ENCODE results near the gene SIGLEC12. TPM values are rescaled to one million over a fixed set of nuclear protein-coding genes. Genes with fewer than 3 reads are reported as not detected.
"Not testable (repeated sequence)": the region's sequence is repeated elsewhere in the genome, so short reads cannot be mapped to it uniquely, and the experiment has no call there.

The SIGLEC12 gene
- total and polyA plus RNA-seq, 2 donors (not counting 3 experiments of a cell fraction or from before 2014, with no cell fraction given), result not detected

- Histone ChIP-seq H3K27me3 (ENCODE audit: control insufficient read depth in 2 of 2, insufficient read depth in 2 of 2, low read length in 2 of 2) (no peaks in the 10 kb centered on the region), H3K9ac (replicated peaks; ENCODE audit: extremely low read depth, insufficient read depth, low read length) (no peak overlapping the region), H3K36me3 (ENCODE audit: control insufficient read depth in 2 of 2, extremely low read depth in 1 of 2, insufficient read depth in 2 of 2, low read length in 2 of 2) (no peaks in the 10 kb centered on the region), H3K4me3 (replicated peaks in 1 of 3; ENCODE audit: insufficient read depth in 1 of 3, low read depth in 1 of 3, low read length in 3 of 3) (no peak overlapping the region), H4K20me1 (replicated peaks; ENCODE audit: control insufficient read depth, extremely low read depth, insufficient read depth, low read length) (no peaks in the 10 kb centered on the region), H3K79me2 (ENCODE audit: control insufficient read depth, insufficient read depth, low read length) (no peaks in the 10 kb centered on the region), H3K4me2 (ENCODE audit: insufficient read depth, low read length) (no peak overlapping the region), H3K27ac (ENCODE audit: insufficient read depth, low read depth, low read length) (no peak overlapping the region), H3K4me1 (ENCODE audit: control insufficient read depth, extremely low read depth, insufficient read depth, low read length) (no peaks in the 10 kb centered on the region), H3K9me1 (replicated peaks; ENCODE audit: control insufficient read depth, extremely low read depth, insufficient read depth, low read length) (no peaks in the 10 kb centered on the region), H2AFZ (ENCODE audit: low read depth, low read length) (no peak overlapping the region), H3K9me3 (replicated peaks; ENCODE audit: control insufficient read depth, insufficient read depth, low read length) (no peaks in the 10 kb centered on the region)
- FAIRE-seq (no peak), DNase-seq (ENCODE audit: low read depth, low spot score) (no peak)
- dilution Hi-C loops (cut with MboI; ENCODE audit: extremely low pct_ligation_motif_present, low sequenced_read_pairs) (no loop called here), intact Hi-C loops (cut with micrococcal nuclease) (no loop called here)
- ChIA-PET POLR2A (no interaction called here), CTCF (no interaction called here)
- no TSS peak for BruUV-seq (replicated peaks)
- TF ChIP-seq POLR2AphosphoS5 (IDR thresholded peaks at IDR 0.05; ENCODE audit: insufficient read depth, low read depth, low read length) (no peak), POLR2A (IDR thresholded peaks at IDR 0.05; ENCODE audit: low read depth, low read length) (no peak), JUN (IDR thresholded peaks at IDR 0.05; ENCODE audit: borderline replicate concordance, insufficient read depth, insufficient read length, low read depth) (no peak), MYC (IDR thresholded peaks at IDR 0.05; ENCODE audit: low read depth, low read length) (no peak)
Measured at GRCh38 chr19:51448011-51448410, 53.6 kb downstream of the SIGLEC12 start.

- H3K4me3 ChIP-seq (replicated peaks in 1 of 3; ENCODE audit: insufficient read depth in 1 of 3, low read depth in 1 of 3, low read length in 3 of 3); POLR2A ChIA-PET; intact Hi-C loops (cut with micrococcal nuclease); H3K9me1 ChIP-seq (replicated peaks; ENCODE audit: control insufficient read depth, extremely low read depth, insufficient read depth, low read length); H3K27ac ChIP-seq (ENCODE audit: insufficient read depth, low read depth, low read length); H3K27me3 ChIP-seq (ENCODE audit: control insufficient read depth in 2 of 2, insufficient read depth in 2 of 2, low read length in 2 of 2); H3K79me2 ChIP-seq (ENCODE audit: control insufficient read depth, insufficient read depth, low read length); dilution Hi-C loops (cut with MboI; ENCODE audit: extremely low pct_ligation_motif_present, low sequenced_read_pairs); H2AFZ ChIP-seq (ENCODE audit: low read depth, low read length); H3K9me3 ChIP-seq (replicated peaks; ENCODE audit: control insufficient read depth, insufficient read depth, low read length); H3K36me3 ChIP-seq (ENCODE audit: control insufficient read depth in 2 of 2, extremely low read depth in 1 of 2, insufficient read depth in 2 of 2, low read length in 2 of 2); H3K4me1 ChIP-seq (ENCODE audit: control insufficient read depth, extremely low read depth, insufficient read depth, low read length); H3K4me2 ChIP-seq (ENCODE audit: insufficient read depth, low read length); CTCF ChIA-PET; DNase-seq (ENCODE audit: low read depth, low spot score); H3K9ac ChIP-seq (replicated peaks; ENCODE audit: extremely low read depth, insufficient read depth, low read length); FAIRE-seq; H4K20me1 ChIP-seq (replicated peaks; ENCODE audit: control insufficient read depth, extremely low read depth, insufficient read depth, low read length); BruUV-seq (replicated peaks): not testable (repeated sequence)
Measured at GRCh38 chr19:51447510-51447909, 54.1 kb downstream of the SIGLEC12 start.
